SK-MEL-5 (cell line): ENCODE measurements around the gene FOXP3. TPM values are rescaled to one million over a fixed set of nuclear protein-coding genes. Genes with fewer than 3 reads are reported as not detected.

ENCODE experiments used
- DNase-seq: peaks from one replicate; pipeline ENCODE4 v3.0.0-alpha.2; 2016; ENCODE audit warnings: low read depth, low spot score
- in situ Hi-C: cut with HindIII; loops from 2 replicates; pipeline ENCODE4 v1.10.0; 2016; ENCODE audit warnings: low sequenced_read_pairs, high pct_unique_total_duplicates, low pct_unique_long_range_greater_than_20kb
- total RNA-seq: library from RNA; depleted of rRNA; stranded (reverse); fragments of >200 nt; shearing (Covaris generic); gene quantifications from 2 replicates; pipeline ENCODE4 v1.2.3, GENCODE V29; 2014; rRNA removed

FOXP3 gene
- total RNA-seq, 1 experiment from 2014 or later = 0.24 TPM

- no peak for DNase-seq
- in situ Hi-C loops = no loop called here
Measured at GRCh38 chrX:49208399-49208798, 56.1 kb downstream of the FOXP3 start.

- DNase-seq = no peak
- in situ Hi-C loops = no loop called here
Measured at GRCh38 chrX:49206543-49206942, 58.0 kb downstream of the FOXP3 start.

- no peak for DNase-seq
- in situ Hi-C loops = no loop called here
Measured at GRCh38 chrX:49205443-49205842, 59.1 kb downstream of the FOXP3 start.

DNA sequence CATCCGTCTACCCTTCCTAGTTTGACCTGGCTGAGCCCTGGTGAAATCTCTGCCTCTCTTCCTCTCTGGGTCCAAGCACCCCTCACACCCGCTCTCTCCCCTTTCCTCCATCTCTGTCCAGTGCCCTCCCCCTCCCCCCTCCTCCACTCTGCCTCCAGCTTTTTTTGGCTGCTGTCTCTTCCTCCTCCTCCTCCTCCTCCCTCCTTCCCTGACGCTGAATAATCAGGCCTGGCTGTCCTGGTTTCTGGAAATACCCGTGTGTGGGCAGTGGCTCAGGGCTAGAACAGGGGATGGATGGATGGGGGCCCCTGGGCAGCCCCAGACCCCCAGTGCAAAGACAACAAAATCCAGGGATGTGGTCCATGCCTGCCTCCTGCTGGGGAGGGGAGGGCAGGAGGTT lies 59.8 kb downstream of the FOXP3 start:
- DNase-seq = no peak
- in situ Hi-C loops = no loop called here

GRCh38 chrX:49204017-49204416 lies 60.5 kb downstream of the FOXP3 start:
- DNase-seq = no peak
- in situ Hi-C loops = no loop called here

- no peak for DNase-seq
- in situ Hi-C loops = no loop called here
Measured at GRCh38 chrX:49203536-49203935, 61.0 kb downstream of the FOXP3 start.

GRCh38 chrX:49202022-49202421 lies 62.5 kb downstream of the FOXP3 start:
- no peak for DNase-seq
- in situ Hi-C loops = no loop called here

Other genes with a start within 250 kb of the FOXP3 start
- 17.0 and 20.0 TPM in 2 replicates for gene TFE3, start 221.4 kb downstream of the FOXP3 start, total RNA-seq
- 0.77 and 1.0 TPM in 2 replicates for gene CCDC120, start 205.7 kb downstream of the FOXP3 start, total RNA-seq
- gene PRAF2, start 190.7 kb downstream of the FOXP3 start, total RNA-seq = 2.3 and 4.8 TPM in 2 replicates
- gene WDR45, start 184.8 kb downstream of the FOXP3 start, total RNA-seq = 71.6 and 87.0 TPM in 2 replicates
- gene GPKOW, start 141.0 kb downstream of the FOXP3 start, total RNA-seq = 29.0 and 31.2 TPM in 2 replicates
- 1.4 and 2.6 TPM in 2 replicates for gene MAGIX, start 102.0 kb downstream of the FOXP3 start, total RNA-seq
- gene PLP2, start 92.8 kb downstream of the FOXP3 start, total RNA-seq = 8.1 and 9.1 TPM in 2 replicates
- gene PRICKLE3, start 78.3 kb downstream of the FOXP3 start, total RNA-seq = 21.1 and 24.8 TPM in 2 replicates
- gene SYP, start 64.5 kb downstream of the FOXP3 start, total RNA-seq = 72.1 and 73.0 TPM in 2 replicates
- gene CACNA1F, start 31.4 kb downstream of the FOXP3 start, total RNA-seq = not detected in 2 replicates
- gene CCDC22, start 29.2 kb downstream of the FOXP3 start, total RNA-seq = 11.5 and 12.2 TPM in 2 replicates
- gene PPP1R3F, start 5.1 kb upstream of the FOXP3 start, total RNA-seq = 9.1 and 12.8 TPM in 2 replicates
- not detected in 2 replicates for gene GAGE10, start 38.9 kb upstream of the FOXP3 start, total RNA-seq
- 37.1 TPM in 1 of 2 replicates, not detected in the other for gene GAGE12J, start 57.3 kb upstream of the FOXP3 start, total RNA-seq
- 195 and 284 TPM in 2 replicates for gene GAGE13, start 66.9 kb upstream of the FOXP3 start, total RNA-seq